HG03196 (cell line): Measurements from ENCODE around the gene UBE2M.
"Not testable (repeated sequence)": the region's sequence is repeated elsewhere in the genome, so short reads cannot be mapped to it uniquely, and the experiment has no call there.

Source experiments
- ATAC-seq: cut with Tn5 transposase; IDR thresholded peaks from one replicate; pipeline ENCODE4 v1.9.1; 2021; ENCODE audit not compliant: unreplicated experiment

The UBE2M gene

GRCh38 chr19:58542641-58543372, 15.6 kb downstream of the UBE2M start:
- not testable (repeated sequence) for ATAC-seq

- ATAC-seq, result not testable (repeated sequence)
These were observed 19.2 kb downstream of the UBE2M start for GRCh38 chr19:58539169-58539559.

DNA sequence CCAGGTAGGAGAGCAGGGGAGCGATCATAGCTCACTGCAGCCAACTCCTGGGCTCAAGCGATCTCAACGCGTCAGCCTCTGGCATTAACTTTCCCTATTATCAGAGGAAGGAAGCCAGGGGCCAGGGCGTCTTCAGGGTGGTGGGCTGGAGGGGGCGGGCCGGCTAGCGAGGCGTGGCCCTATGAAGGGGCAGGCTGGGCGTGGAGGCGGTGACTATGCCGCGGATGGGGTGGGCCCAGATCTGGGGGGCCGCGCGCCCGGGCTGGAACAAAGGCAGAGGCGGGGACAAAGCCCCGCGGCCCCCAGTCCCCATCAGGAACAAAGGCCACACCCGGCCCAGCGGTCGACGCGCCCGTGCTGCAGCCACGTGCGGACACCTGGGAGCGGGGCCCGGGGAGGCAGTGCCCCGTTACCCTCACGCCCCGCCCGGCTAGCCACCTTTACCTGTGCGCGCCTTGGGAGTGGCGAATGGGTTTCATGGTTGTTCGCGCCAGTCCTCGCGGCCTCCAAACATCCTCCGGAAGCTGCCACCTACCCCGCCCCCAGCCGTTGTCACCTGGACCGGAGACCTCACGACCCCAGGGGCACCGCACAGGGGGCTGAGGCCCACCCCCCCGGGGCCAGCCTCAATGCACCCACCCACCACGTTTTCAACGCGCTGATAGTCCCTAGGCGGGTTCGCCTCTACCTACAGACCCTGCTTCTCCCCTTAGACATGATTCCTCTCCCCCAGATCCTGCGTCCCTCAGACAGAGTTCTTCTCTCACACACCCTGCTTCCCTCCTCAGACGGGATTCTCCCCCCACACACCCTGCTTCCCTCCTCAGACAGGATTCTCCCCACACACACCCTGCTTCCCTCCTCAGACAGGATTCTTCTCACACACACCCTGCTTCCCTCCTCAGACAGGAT, 19.9 kb downstream of the UBE2M start:
- ATAC-seq, result no peak

- ATAC-seq, result no peak
These were observed 21.3 kb downstream of the UBE2M start for GRCh38 chr19:58536852-58537798.

- no peak for ATAC-seq
These were observed 22.6 kb downstream of the UBE2M start for GRCh38 chr19:58535857-58536256.

DNA sequence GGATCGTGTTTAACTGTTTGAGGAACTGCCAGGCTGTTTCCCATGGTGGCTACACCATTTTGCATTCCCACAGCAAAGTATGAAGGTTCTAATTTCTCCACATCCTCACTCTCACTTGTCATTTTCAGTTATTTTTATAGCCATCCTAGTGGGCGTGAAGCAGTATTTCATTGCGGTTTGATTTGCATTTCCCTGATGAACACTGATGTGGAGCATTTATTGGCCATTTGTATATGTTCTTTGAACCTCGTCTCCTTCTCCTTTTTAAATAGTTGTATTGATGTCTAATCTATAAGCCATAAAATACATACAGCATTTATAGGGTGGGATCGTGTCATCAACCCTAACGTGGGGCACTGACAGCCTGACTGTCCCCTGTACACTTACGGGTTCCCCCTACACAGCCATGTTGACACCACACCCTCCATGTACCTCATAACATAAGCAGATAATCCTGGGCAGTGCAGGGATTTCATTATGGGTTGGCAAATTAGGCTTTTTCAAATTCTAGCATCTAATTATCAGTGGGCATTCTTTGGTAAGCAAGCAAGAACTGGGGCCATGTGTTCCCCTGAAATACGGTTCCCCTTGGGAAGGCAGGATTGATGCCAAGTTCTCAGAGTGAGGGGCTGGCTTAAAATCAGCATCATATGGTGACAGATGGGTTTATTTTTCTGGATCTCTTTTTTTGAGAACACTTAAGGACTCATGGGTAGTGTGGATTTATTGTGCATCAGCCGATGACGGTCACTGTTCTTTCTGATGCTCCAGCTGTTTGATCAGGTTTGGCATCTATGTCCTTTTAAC, 27.2 kb downstream of the UBE2M start:
- ATAC-seq, result no peak

GRCh38 chr19:58529405-58529804, 29.0 kb downstream of the UBE2M start:
- no peak for ATAC-seq

DNA sequence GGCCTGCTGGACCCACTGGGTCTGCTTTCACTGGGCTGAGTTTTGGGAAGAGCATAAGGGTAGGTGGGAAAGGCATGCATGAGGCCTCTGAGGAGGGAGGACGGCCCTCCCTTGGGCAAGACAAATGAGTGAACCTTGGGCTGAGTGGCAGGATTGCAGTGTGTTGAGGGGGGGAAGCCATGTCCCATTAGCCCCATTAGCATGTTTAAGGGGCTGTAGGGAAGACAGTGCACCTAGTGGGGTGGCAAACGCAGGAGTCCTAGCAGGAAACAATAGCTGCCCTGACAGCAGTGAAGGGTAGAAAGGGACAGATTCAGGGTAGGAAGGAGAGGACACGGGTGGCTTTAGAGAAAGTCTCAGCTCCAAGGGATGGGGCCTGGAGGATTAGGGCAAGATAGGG, 35.7 kb downstream of the UBE2M start:
- no peak for ATAC-seq

- ATAC-seq, result no peak
These were observed 36.8 kb downstream of the UBE2M start for GRCh38 chr19:58521651-58522050.

DNA sequence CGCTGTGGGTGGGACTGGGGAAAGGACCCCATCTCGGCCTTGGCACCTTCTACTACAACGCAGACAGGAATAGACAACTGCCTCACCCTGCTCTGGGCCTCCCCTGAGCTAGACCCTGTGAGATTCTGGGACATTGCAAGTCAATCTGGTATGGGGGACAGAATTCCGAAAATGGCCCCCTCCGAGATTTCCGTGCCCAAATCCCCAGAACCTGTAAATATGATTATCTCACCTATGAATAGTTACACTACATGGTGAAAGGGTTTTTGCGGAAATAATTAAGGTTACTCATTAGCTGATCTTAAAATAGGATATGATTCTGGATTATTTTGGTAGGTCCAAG, 38.2 kb downstream of the UBE2M start:
- no peak for ATAC-seq

DNA sequence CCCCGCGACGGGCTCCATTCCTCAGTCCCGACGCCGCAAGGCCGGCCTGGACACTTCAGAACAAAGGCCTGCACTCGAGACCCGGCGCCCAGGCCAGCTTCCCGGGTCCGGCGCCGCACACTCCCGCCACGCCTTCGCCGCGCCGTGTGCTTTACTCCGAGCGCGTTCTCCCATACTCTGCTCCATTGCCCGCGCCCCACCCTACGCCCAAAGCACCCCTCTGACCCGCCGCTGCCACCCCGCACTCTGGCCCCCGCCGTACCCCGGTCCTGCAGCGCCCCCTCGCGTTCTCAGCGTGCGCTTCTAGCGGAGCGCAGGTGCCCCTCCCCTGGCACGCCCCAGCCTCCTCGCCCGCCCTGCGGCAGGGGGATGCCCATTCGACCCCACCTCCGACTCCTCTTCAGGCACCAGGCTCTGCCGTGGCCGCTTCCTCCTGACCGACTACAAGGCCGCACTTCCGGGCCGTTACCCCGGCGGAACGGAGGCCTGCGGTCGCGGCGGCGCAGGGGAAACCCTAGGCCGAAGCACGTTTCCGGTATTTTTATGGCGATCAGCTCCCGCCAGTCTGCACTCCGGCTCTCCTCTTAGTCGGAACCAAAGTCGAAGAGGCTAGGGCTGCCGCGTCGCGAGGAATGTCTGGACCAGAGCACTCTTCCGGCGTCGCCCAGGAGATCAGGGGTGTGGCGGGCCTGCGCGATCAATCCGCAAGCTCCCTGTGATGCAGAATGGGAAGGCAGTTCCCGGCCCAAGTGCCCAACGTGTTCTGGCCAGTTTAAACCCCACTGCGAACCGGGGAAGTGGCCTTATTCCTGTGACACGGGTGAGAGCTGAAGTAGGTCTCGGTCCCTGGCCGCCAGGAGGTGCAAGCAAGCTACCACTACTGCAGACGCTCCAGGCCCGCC, 38.8 kb downstream of the UBE2M start, which contains the start of gene ZBTB45:
Gene ZBTB45, minus strand, starts transcription at position 456 of the 902 bp plus-strand sequence. CDS start 2,137 bp downstream, outside the sequence.
- ATAC-seq, result peak; percentile 76

- peak; percentile 6 for ATAC-seq
These were observed 39.4 kb downstream of the UBE2M start for GRCh38 chr19:58519087-58519354.

DNA sequence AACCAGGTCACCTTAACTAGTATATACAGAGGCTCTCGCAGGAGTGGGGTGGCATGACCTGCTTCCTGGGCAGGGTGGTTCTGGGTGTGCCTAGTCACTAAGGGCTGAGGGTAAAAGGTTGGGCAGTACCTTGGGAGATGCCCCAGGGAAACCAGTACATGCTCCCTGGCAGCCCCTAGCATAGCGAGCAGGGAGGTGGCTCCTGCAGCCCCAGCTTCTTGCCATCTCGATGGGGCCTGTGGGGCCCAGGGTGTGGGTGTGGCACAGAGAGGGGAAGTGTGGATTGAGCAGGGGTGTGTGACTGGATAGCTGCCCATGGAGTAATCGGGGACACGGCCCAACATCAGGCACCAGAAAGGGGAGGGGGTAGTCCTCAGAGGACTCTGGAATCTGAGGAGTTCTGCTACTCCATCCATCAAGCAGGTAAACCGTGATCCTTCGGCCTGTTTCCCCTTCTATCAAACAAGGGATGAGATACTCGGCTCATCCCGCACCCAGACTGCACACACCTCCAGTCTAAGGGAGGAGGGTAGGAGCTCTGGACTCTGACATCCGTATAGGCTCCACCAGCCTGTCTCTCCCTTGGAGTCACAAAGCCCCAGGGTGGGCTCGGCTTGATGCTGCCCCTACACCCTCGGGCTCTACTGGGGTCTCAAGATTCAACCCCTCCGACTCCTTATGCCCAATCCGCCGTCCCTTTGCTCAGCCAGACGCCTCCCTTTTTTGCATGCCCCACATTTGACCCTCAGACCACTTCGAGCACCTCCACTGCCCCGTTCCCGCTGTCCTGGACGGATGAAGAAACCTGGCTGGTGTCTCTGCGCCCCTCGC, 39.9 kb downstream of the UBE2M start:
- ATAC-seq, result no peak

DNA sequence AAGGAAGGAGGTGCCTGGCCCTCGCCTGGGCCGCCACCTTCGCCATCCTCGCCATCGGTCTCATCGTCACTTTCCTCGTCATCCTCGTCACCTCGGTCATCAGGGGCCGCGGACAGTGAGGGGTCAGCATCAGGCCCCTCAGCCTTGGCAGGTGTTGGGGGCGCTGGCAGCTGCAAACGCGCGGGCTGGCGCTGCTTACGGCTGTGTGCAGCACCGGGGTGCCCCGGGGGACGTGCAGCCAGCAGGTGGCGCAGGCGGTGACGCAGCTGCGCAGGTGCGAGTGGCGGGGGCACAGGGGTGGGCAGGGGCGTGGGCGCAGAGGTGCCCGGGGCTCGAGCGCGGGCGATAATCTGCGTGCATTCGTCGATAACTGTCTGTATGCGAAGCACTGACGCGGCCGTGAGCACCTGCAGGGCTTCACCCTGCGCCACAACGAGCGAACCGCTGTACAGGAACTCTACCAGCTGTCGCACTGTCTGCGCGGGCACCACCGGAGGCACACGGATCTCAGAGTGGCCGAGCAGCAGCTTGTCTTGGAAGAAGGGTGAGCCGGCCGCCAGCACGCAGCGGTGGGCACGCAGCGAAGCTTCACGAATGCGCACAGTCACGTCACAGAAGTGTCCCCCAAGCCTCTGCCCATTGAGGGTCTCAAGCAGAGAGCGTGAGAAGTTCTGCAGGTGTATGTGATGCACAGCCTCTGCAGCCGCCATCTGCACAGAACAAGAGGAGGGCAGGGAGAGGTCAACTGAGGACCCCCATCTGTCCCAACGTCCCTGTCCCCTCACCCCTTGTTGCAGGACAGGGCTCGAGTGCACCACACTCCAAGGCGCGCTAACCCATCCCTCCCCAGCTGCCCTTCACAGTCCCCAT, 41.2 kb downstream of the UBE2M start:
- ATAC-seq, result no peak

- ATAC-seq, result no peak
These were observed 42.1 kb downstream of the UBE2M start for GRCh38 chr19:58516246-58516836.

DNA sequence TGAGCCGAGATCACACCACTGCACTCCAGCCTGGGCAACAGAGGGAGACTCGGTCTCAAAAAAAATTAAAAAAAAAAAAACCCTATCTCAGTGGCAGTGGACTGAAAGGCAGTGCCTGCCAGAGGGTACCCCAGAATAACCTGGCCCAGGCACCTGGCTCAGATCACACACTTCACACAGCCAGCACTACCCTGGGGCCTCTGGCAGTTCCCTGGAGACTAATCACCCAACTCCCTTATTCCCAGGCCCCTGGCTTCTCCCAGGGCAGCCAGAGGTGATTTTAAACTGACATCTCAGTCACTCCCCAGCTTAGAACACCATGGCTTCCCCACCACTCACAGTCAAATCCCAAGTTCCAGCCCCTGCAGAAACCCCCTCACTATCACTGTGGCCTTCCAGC, 43.2 kb downstream of the UBE2M start:
- ATAC-seq, result no peak

GRCh38 chr19:58514564-58515022, 43.8 kb downstream of the UBE2M start:
- ATAC-seq, result no peak
